H1 (cell line): ENCODE results near the gene ODC1. TPM values are rescaled to one million over a fixed set of nuclear protein-coding genes. Genes with fewer than 3 reads are reported as not detected.

ENCODE experiments used
- CREB1 ChIP-seq: IDR thresholded peaks from 2 replicates; pipeline ENCODE4 v1.6.1; 2012; ENCODE audit warnings: inconsistent platforms
- EGR1 ChIP-seq: IDR thresholded peaks from 2 replicates; pipeline ENCODE4 v1.6.1; 2011; ENCODE audit warnings: low read depth, low read length, borderline replicate concordance
- FOSL1 ChIP-seq: IDR thresholded peaks from 2 replicates; pipeline ENCODE4 v1.6.1; 2011; ENCODE audit warnings: mild to moderate bottlenecking, low read depth, low read length, moderate library complexity; ENCODE audit not compliant: insufficient read depth
- JUND ChIP-seq: IDR thresholded peaks from 2 replicates; pipeline ENCODE4 v1.6.1; 2011; ENCODE audit warnings: mild to moderate bottlenecking, improper control_type of control experiment, low read length
- polyA plus RNA-seq, 7 experiments: library from polyadenylated mRNA; depleted of rRNA in 3 of 7; stranded (reverse) in 5 of 7; unstranded in 2 of 7; fragments of >200 nt in 5 of 7; fragments of 200-250 nt in 2 of 7; gene quantifications; 1 replicate in 5 of 7; 2 replicates in 1 of 7; 4 replicates in 1 of 7; pipeline versions ENCODE4 v1.2.1 to v1.2.3, GENCODE V29; 2011 to 2013; ENCODE audit warnings: missing spikeins in 2 of 7, mixed read lengths in 2 of 7
- total RNA-seq: library from RNA; stranded (reverse); fragmentation: NEBNext Ultra II Directional; extraction: Animal tissue kit (Norgen Biotek cat#: 25700); gene quantifications from 2 replicates; pipeline ENCODE4 v1.2.1, GENCODE V29; 2021
- TF ChIP-seq, protein P1 (sequence below): fragments of 300-600 bp; sonication (generic); IDR thresholded peaks from 2 replicates; pipeline ENCODE4 v1.7.1; 2012; ENCODE audit warnings: low read length, moderate library complexity, mild to moderate bottlenecking, inconsistent platforms; ENCODE audit not compliant: insufficient replicate concordance

The ODC1 gene
- total and polyA plus RNA-seq, 2 of the 8 experiments (the other 6 are each of a cell fraction or from before 2014, with no cell fraction given), result 57.2 to 76.7 TPM

DNA sequence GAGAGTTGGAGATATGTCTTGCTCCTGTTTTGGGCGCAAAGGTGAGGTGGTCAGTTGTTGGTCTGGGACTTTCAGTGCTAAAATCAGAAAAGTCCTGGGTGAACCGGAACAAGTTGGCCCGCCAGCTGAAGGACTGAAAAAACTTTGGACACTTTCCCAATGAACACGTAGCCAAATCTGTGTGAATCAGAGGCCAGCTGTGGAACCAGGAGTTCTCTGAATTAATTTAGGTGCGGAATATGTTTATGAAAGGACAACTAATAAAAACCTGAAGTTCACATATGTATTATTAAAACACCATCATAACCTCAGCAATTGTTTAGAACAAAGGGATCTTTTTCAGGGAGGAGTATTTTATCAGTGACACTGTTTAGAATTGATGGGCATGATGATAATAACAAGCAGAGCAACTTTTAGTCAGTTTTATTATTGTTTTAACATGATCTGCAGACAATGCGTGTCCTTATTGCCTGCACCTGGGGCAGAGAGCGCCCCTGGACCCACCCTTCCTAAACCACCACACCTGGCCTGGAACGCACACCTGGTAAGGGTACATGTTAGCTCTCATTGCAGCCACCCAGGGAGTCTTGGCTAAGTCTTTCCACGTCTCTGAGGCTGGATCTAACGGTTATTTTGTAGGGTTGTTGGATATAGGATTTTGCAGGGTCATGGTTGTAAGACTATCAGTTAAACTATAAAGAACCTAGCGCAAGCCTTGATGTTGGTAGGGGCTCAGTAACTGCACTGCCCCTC, 9.9 kb upstream of the ODC1 start (continued):
- TF ChIP-seq, protein P1, sequence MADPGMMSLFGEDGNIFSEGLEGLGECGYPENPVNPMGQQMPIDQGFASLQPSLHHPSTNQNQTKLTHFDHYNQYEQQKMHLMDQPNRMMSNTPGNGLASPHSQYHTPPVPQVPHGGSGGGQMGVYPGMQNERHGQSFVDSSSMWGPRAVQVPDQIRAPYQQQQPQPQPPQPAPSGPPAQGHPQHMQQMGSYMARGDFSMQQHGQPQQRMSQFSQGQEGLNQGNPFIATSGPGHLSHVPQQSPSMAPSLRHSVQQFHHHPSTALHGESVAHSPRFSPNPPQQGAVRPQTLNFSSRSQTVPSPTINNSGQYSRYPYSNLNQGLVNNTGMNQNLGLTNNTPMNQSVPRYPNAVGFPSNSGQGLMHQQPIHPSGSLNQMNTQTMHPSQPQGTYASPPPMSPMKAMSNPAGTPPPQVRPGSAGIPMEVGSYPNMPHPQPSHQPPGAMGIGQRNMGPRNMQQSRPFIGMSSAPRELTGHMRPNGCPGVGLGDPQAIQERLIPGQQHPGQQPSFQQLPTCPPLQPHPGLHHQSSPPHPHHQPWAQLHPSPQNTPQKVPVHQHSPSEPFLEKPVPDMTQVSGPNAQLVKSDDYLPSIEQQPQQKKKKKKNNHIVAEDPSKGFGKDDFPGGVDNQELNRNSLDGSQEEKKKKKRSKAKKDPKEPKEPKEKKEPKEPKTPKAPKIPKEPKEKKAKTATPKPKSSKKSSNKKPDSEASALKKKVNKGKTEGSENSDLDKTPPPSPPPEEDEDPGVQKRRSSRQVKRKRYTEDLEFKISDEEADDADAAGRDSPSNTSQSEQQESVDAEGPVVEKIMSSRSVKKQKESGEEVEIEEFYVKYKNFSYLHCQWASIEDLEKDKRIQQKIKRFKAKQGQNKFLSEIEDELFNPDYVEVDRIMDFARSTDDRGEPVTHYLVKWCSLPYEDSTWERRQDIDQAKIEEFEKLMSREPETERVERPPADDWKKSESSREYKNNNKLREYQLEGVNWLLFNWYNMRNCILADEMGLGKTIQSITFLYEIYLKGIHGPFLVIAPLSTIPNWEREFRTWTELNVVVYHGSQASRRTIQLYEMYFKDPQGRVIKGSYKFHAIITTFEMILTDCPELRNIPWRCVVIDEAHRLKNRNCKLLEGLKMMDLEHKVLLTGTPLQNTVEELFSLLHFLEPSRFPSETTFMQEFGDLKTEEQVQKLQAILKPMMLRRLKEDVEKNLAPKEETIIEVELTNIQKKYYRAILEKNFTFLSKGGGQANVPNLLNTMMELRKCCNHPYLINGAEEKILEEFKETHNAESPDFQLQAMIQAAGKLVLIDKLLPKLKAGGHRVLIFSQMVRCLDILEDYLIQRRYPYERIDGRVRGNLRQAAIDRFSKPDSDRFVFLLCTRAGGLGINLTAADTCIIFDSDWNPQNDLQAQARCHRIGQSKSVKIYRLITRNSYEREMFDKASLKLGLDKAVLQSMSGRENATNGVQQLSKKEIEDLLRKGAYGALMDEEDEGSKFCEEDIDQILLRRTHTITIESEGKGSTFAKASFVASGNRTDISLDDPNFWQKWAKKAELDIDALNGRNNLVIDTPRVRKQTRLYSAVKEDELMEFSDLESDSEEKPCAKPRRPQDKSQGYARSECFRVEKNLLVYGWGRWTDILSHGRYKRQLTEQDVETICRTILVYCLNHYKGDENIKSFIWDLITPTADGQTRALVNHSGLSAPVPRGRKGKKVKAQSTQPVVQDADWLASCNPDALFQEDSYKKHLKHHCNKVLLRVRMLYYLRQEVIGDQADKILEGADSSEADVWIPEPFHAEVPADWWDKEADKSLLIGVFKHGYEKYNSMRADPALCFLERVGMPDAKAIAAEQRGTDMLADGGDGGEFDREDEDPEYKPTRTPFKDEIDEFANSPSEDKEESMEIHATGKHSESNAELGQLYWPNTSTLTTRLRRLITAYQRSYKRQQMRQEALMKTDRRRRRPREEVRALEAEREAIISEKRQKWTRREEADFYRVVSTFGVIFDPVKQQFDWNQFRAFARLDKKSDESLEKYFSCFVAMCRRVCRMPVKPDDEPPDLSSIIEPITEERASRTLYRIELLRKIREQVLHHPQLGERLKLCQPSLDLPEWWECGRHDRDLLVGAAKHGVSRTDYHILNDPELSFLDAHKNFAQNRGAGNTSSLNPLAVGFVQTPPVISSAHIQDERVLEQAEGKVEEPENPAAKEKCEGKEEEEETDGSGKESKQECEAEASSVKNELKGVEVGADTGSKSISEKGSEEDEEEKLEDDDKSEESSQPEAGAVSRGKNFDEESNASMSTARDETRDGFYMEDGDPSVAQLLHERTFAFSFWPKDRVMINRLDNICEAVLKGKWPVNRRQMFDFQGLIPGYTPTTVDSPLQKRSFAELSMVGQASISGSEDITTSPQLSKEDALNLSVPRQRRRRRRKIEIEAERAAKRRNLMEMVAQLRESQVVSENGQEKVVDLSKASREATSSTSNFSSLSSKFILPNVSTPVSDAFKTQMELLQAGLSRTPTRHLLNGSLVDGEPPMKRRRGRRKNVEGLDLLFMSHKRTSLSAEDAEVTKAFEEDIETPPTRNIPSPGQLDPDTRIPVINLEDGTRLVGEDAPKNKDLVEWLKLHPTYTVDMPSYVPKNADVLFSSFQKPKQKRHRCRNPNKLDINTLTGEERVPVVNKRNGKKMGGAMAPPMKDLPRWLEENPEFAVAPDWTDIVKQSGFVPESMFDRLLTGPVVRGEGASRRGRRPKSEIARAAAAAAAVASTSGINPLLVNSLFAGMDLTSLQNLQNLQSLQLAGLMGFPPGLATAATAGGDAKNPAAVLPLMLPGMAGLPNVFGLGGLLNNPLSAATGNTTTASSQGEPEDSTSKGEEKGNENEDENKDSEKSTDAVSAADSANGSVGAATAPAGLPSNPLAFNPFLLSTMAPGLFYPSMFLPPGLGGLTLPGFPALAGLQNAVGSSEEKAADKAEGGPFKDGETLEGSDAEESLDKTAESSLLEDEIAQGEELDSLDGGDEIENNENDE, result no peak
- no peak for TF ChIP-seq JUND
- TF ChIP-seq FOSL1, result no peak
- no peak for TF ChIP-seq CREB1
- TF ChIP-seq EGR1, result no peak
